ENCODE results near the gene HSPB7. TPM values are rescaled to one million over a fixed set of nuclear protein-coding genes. Genes with fewer than 3 reads are reported as not detected.

The HSPB7 gene
- total RNA-seq, 1 experiment from 2014 or later = 4.5 TPM

DNA sequence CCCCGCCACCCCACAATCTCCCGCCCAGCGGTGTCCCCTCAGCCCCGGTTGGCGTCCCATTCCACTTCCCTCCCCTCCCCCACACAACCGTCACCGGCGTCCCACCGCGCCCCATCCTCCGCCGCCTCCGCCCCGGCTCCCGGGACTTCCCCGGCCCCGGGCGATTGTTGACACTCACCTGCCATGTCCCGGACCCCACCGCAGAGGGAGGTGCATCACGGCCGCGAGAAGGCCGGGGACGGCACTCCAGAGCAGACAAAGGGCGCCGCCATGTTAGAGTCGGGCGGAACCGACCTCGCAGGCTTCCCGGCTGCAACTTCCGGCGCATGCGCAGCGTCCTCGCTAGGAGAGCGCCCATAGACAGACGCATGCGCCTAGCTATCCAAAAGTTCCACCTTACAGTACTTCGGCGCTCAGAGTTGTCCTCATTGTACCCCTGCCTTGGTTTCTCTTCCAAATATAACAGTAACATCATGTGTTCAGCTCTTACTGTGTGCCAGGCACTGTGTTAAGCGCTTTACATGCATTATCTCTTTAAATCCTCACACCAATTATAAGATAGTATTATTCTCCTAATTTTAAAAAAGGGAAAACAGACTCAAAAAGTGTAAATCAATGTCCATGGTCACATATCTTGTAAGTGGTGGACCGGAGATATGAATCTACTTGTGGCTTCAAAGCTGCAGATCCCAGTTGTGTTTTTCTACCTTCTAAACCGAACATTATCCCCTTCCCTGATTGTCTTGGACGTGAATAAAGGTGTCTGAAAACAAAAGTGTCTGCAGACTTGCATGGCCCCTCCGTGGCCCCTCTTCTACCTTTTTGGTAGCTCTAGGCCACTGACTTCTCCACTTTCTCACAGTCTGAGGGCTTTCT is 41.8 kb downstream of the HSPB7 start, which contains the start of gene ZBTB17:
TSS of gene ZBTB17 (minus strand) at position 297 of the 876 bp plus-strand sequence. CDS start 27,606 bp downstream, outside the sequence.
- no peaks in the 10 kb centered on the region for H3K27me3 ChIP-seq
- DNase-seq = peak; percentile 90
- H3K36me3 ChIP-seq = peaks cover 11% of the 10 kb centered on the region
- 0 out of 2 replicates have a peak, but pooled peaks cover 6% of the 10 kb centered on the region for H3K9me3 ChIP-seq
- H3K4me3 ChIP-seq = peak within 1 kb of the TSS; percentile 94

DNA sequence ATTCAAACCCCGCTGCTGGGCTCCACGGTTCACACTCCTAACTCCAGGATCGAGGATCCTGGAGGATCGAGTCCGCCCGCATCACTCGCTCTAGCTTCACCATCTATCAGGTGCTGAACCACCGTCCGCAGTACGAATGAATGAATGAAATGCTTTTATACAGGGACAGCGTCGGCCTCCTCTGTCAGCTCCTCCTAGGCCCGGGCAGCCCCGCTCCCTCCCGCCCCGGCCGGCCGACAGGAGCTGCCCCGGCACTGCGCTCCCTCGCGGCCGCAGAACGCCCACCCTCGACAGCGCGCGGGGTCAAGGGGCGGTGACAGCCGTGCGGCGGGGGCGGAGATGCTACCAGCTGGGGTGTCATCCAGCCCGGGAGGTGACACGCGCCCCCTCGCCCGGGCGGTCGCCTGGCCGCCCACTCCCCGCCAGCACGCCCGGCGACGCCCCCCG is 42.5 kb downstream of the HSPB7 start:
- peak; percentile 65 for DNase-seq
- H3K27me3 ChIP-seq = no peaks in the 10 kb centered on the region
- H3K9me3 ChIP-seq = 0 out of 2 replicates have a peak, but pooled peaks cover 6% of the 10 kb centered on the region
- H3K4me3 ChIP-seq = peak overlapping the region; percentile 94
- H3K36me3 ChIP-seq = peaks cover 15% of the 10 kb centered on the region

DNA sequence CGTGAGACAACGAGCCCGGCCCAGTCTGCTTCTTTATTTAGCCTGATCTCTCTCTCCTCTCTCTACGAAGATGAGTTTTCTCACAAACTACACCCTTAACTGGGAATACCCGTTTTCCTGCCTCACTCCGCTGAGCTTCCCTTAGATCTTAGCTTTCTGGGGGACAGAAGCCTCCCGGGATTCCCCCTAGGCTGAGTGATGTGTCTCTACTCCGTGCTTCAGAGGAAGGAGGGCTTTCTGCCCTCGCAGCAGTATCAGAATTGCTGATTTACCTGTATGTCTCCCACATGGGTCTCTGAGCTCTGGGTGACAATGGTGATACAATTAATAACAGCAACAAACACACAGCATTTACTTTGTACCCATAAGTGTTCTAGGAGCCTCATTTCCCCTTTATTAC is 43.0 kb downstream of the HSPB7 start:
- Histone ChIP-seq H3K9me3 (0 out of 2 replicates have a peak, but pooled peaks cover 6% of the 10 kb centered on the region), H3K4me3 (peak overlapping the region; percentile 94), H3K36me3 (peaks cover 17% of the 10 kb centered on the region), H3K27me3 (no peaks in the 10 kb centered on the region)
- DNase-seq = no peak

- Histone ChIP-seq H3K9me3 (0 out of 2 replicates have a peak, but pooled peaks cover 6% of the 10 kb centered on the region), H3K36me3 (peaks cover 27% of the 10 kb centered on the region), H3K4me3 (no peak overlapping the region), H3K27me3 (no peaks in the 10 kb centered on the region)
- DNase-seq = no peak
Observed at GRCh38 chr1:15973772-15974171, 44.1 kb downstream of the HSPB7 start.

- 0 out of 2 replicates have a peak, but pooled peaks cover 6% of the 10 kb centered on the region for H3K9me3 ChIP-seq
- no peak for DNase-seq
- peaks cover 33% of the 10 kb centered on the region for H3K36me3 ChIP-seq
- H3K27me3 ChIP-seq = no peaks in the 10 kb centered on the region
- no peak overlapping the region for H3K4me3 ChIP-seq
Observed at GRCh38 chr1:15972409-15972808, 45.4 kb downstream of the HSPB7 start.

GRCh38 chr1:15970911-15971310 is 46.9 kb downstream of the HSPB7 start:
- Histone ChIP-seq H3K9me3 (no peaks in the 10 kb centered on the region), H3K4me3 (no peak overlapping the region), H3K36me3 (peaks cover 33% of the 10 kb centered on the region), H3K27me3 (no peaks in the 10 kb centered on the region)
- no peak for DNase-seq

GRCh38 chr1:15969321-15969880 is 48.4 kb downstream of the HSPB7 start:
- peaks cover 36% of the 10 kb centered on the region for H3K36me3 ChIP-seq
- no peak overlapping the region for H3K4me3 ChIP-seq
- H3K9me3 ChIP-seq = no peaks in the 10 kb centered on the region
- DNase-seq = no peak
- no peaks in the 10 kb centered on the region for H3K27me3 ChIP-seq

- Histone ChIP-seq H3K9me3 (no peaks in the 10 kb centered on the region), H3K36me3 (peaks cover 34% of the 10 kb centered on the region), H3K27me3 (no peaks in the 10 kb centered on the region), H3K4me3 (no peak overlapping the region)
- DNase-seq = no peak
Observed at GRCh38 chr1:15968172-15968571, 49.7 kb downstream of the HSPB7 start.

DNA sequence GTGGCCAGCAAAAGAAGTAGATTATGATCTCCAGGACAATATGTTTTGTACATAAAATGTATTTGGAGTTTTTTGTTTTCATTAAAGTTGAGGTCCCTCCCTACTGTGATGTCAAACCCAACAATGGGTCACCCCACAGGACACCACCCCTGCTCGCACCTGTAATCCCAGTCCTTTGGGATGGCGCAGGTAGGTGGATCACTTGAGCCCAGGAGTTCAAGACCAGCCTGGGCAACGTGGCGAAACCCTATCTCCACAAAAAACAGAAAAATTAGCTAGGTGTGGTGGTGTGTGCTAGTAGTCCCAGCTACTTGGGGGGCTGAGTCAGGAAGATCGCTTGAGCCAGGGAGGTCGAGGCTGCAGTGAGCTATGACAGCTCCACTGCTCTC is 50.9 kb downstream of the HSPB7 start:
- no peak overlapping the region for H3K4me3 ChIP-seq
- H3K9me3 ChIP-seq = no peaks in the 10 kb centered on the region
- H3K36me3 ChIP-seq = peaks cover 25% of the 10 kb centered on the region
- no peaks in the 10 kb centered on the region for H3K27me3 ChIP-seq
- no peak for DNase-seq

DNA sequence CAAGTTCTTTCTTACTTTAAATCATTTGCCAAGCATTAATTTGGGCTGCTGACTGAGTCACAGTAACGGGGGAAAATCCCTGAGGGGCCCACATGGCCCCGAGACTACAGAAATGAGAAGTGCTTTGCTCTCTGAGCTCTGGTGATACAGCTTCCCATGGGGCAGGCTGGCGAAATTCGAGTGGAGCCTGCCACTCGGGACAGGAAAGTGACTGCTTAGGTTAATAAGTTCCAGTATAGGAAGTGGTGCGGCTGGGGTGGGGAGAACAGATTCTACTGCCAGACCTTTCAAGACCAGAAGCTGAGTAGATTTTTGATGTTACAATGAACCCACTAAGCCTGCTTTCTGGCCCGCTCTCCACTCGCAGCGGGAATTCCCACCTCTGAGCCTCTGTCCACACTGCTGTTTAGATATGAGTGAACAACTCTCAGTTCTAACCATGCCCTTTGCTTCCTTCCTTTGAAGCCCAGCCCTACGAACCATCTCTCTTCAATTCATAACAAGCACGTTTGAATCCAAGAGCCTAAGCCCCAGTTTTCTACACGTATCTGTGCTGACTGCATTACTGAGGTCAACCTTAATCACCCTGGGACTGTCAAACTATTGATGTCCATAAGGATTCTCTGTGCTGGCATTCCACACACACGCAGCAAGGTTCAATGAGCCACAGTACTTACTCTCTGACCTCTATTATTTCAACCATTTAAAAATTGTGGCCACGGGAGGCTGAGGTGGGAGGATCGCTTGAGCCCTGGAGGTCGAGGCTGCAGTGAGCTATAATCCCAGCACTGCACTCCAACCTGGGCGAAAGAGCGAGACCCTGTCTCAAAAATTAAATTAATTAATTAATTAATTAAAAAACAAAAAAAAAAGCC is 51.5 kb downstream of the HSPB7 start:
- H3K36me3 ChIP-seq = peaks cover 25% of the 10 kb centered on the region
- H3K27me3 ChIP-seq = no peaks in the 10 kb centered on the region
- no peak for DNase-seq
- H3K9me3 ChIP-seq = no peaks in the 10 kb centered on the region
- no peak overlapping the region for H3K4me3 ChIP-seq

- Histone ChIP-seq H3K9me3 (no peaks in the 10 kb centered on the region), H3K27me3 (no peaks in the 10 kb centered on the region), H3K4me3 (no peak overlapping the region), H3K36me3 (peaks cover 24% of the 10 kb centered on the region)
- no peak for DNase-seq
Observed at GRCh38 chr1:15965228-15965767, 52.5 kb downstream of the HSPB7 start.

Other genes with a start within 250 kb of the HSPB7 start
- 4.7 and 6.2 TPM in 2 replicates for gene UQCRHL, start 210.4 kb downstream of the HSPB7 start, total RNA-seq (2014; rRNA removed; shearing (Covaris generic); ENCODE audit: low replicate concordance)
- gene SPEN, start 170.3 kb downstream of the HSPB7 start, total RNA-seq (2014; rRNA removed; shearing (Covaris generic); ENCODE audit: low replicate concordance) = 3.3 and 4.8 TPM in 2 replicates
- gene ZBTB17, start 41.9 kb downstream of the HSPB7 start, total RNA-seq (2014; rRNA removed; shearing (Covaris generic); ENCODE audit: low replicate concordance) = 25.7 and 29.1 TPM in 2 replicates
- gene SRARP, start 13.8 kb downstream of the HSPB7 start, total RNA-seq (2014; rRNA removed; shearing (Covaris generic); ENCODE audit: low replicate concordance) = not detected in 2 replicates
- gene CLCNKA, start 4.0 kb upstream of the HSPB7 start, total RNA-seq (2014; rRNA removed; shearing (Covaris generic); ENCODE audit: low replicate concordance) = not detected in 2 replicates
- not detected in 2 replicates for gene CLCNKB, start 25.7 kb upstream of the HSPB7 start, total RNA-seq (2014; rRNA removed; shearing (Covaris generic); ENCODE audit: low replicate concordance)
- 0.15 and 2.1 TPM in 2 replicates for gene FAM131C, start 55.6 kb upstream of the HSPB7 start, total RNA-seq (2014; rRNA removed; shearing (Covaris generic); ENCODE audit: low replicate concordance)
- 68.4 and 80.5 TPM in 2 replicates for gene EPHA2, start 138.0 kb upstream of the HSPB7 start, total RNA-seq (2014; rRNA removed; shearing (Covaris generic); ENCODE audit: low replicate concordance)
- gene ARHGEF19, start 194.6 kb upstream of the HSPB7 start, total RNA-seq (2014; rRNA removed; shearing (Covaris generic); ENCODE audit: low replicate concordance) = 20.4 and 36.3 TPM in 2 replicates
- 2.7 and 5.1 TPM in 2 replicates for gene CPLANE2, start 219.1 kb upstream of the HSPB7 start, total RNA-seq (2014; rRNA removed; shearing (Covaris generic); ENCODE audit: low replicate concordance)